ENCODE results near the gene TNS3.

Gene TNS3

DNA sequence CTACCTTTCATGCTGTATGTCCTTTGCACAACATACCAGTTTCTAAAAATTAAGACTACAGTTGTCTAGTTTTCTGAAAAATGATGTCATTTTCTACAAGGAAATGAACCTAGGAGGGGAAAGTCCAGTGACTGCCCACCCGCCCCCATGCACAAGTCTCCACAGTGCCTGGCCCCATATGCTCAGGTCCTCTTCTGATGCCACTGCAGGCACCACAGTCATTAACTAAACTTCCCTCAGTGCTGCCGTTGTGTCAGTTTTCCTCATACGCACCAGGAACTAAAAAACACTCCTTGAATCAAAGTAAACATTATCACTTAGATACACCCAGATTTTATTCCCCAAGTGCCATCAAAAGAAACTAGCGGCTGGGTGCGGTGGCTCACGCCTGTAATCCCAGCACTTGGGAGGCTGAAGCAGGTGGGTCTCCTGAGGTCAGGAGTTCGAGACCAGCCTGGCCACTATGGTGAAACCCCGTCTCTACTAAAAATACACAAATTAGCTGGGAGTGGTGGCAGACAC lies 6.9 kb upstream of the TNS3 start:
- H3K79me2 ChIP-seq (ENCODE audit: control insufficient read depth, low read length) = no peaks in the 10 kb centered on the region
- no peak overlapping the region for H3K4me3 ChIP-seq (ENCODE audit: low read length)
- H3F3A ChIP-seq (ENCODE audit: control insufficient read depth, insufficient read depth) = no peaks in the 10 kb centered on the region
- H3K27ac ChIP-seq (ENCODE audit: low read depth, low read length) = no peak overlapping the region
- H3K4me1 ChIP-seq (ENCODE audit: control insufficient read depth, low read length) = peaks cover 44% of the 10 kb centered on the region
- no peaks in the 10 kb centered on the region for H3K9me2 ChIP-seq (replicated peaks; ENCODE audit: control insufficient read depth, low read length)
- no peaks in the 10 kb centered on the region for H4K20me1 ChIP-seq (ENCODE audit: control insufficient read depth, insufficient read depth, low read depth, low read length)
- no peak overlapping the region for H3K4me2 ChIP-seq (ENCODE audit: low read length)
- no peaks in the 10 kb centered on the region for H3K9me3 ChIP-seq (ENCODE audit: control insufficient read depth, insufficient read depth, low read length)
- 0 out of 2 replicates have a peak, but pooled peaks cover 1% of the 10 kb centered on the region for H3K27me3 ChIP-seq (ENCODE audit: control insufficient read depth, low read length)
- TF ChIP-seq EZH2phosphoT487 (IDR thresholded peaks at IDR 0.05; ENCODE audit: borderline replicate concordance, low read length) = no peak
- TF ChIP-seq CTCF (IDR thresholded peaks at IDR 0.05; ENCODE audit: low read depth, low read length, poor library complexity, severe bottlenecking) = no peak
- H3K36me3 ChIP-seq (ENCODE audit: control insufficient read depth, low read length) = no peaks in the 10 kb centered on the region

- no peaks in the 10 kb centered on the region for H3K36me3 ChIP-seq (ENCODE audit: control insufficient read depth, low read length)
- no peaks in the 10 kb centered on the region for H3F3A ChIP-seq (ENCODE audit: control insufficient read depth, insufficient read depth)
- H3K4me1 ChIP-seq (ENCODE audit: control insufficient read depth, low read length) = peaks cover 51% of the 10 kb centered on the region
- H3K9me2 ChIP-seq (replicated peaks; ENCODE audit: control insufficient read depth, low read length) = no peaks in the 10 kb centered on the region
- no peaks in the 10 kb centered on the region for H4K20me1 ChIP-seq (ENCODE audit: control insufficient read depth, insufficient read depth, low read depth, low read length)
- no peak overlapping the region for H3K4me3 ChIP-seq (ENCODE audit: low read length)
- H3K27ac ChIP-seq (ENCODE audit: low read depth, low read length) = no peak overlapping the region
- H3K4me2 ChIP-seq (ENCODE audit: low read length) = no peak overlapping the region
- H3K27me3 ChIP-seq (ENCODE audit: control insufficient read depth, low read length) = peaks cover 9% of the 10 kb centered on the region
- TF ChIP-seq CTCF (IDR thresholded peaks at IDR 0.05; ENCODE audit: low read depth, low read length, poor library complexity, severe bottlenecking) = no peak
- TF ChIP-seq EZH2phosphoT487 (IDR thresholded peaks at IDR 0.05; ENCODE audit: borderline replicate concordance, low read length) = no peak
- no peaks in the 10 kb centered on the region for H3K9me3 ChIP-seq (ENCODE audit: control insufficient read depth, insufficient read depth, low read length)
- H3K79me2 ChIP-seq (ENCODE audit: control insufficient read depth, low read length) = no peaks in the 10 kb centered on the region
Observed at GRCh38 chr7:47587976-47588375, 6.1 kb upstream of the TNS3 start.

- Histone ChIP-seq H3K4me2 (ENCODE audit: low read length) (no peak overlapping the region), H4K20me1 (ENCODE audit: control insufficient read depth, insufficient read depth, low read depth, low read length) (no peaks in the 10 kb centered on the region), H3K4me3 (ENCODE audit: low read length) (no peak overlapping the region), H3K9me2 (replicated peaks; ENCODE audit: control insufficient read depth, low read length) (no peaks in the 10 kb centered on the region), H3K27ac (ENCODE audit: low read depth, low read length) (no peak overlapping the region), H3F3A (ENCODE audit: control insufficient read depth, insufficient read depth) (no peaks in the 10 kb centered on the region), H3K9me3 (ENCODE audit: control insufficient read depth, insufficient read depth, low read length) (no peaks in the 10 kb centered on the region), H3K36me3 (ENCODE audit: control insufficient read depth, low read length) (no peaks in the 10 kb centered on the region), H3K27me3 (ENCODE audit: control insufficient read depth, low read length) (peaks cover 15% of the 10 kb centered on the region), H3K4me1 (ENCODE audit: control insufficient read depth, low read length) (peaks cover 55% of the 10 kb centered on the region), H3K79me2 (ENCODE audit: control insufficient read depth, low read length) (no peaks in the 10 kb centered on the region)
- TF ChIP-seq EZH2phosphoT487 (IDR thresholded peaks at IDR 0.05; ENCODE audit: borderline replicate concordance, low read length) (no peak), CTCF (IDR thresholded peaks at IDR 0.05; ENCODE audit: low read depth, low read length, poor library complexity, severe bottlenecking) (no peak)
Observed at GRCh38 chr7:47587351-47587750, 5.4 kb upstream of the TNS3 start.

Measured in DOHH2 (cell line).